Bronchial epithelial cell (primary cell): ENCODE results near the gene STK39. TPM values are rescaled to one million over a fixed set of nuclear protein-coding genes. Genes with fewer than 3 reads are reported as not detected.

ENCODE experiments used
- DNase-seq: peaks from one replicate; pipeline ENCODE4 v3.0.0-alpha.2; 2010; ENCODE audit warnings: low read depth
- FAIRE-seq: peaks from 2 replicates; lab custom pipeline; 2011; peaks lifted over from hg19 to GRCh38; lab: Jason Lieb, UNC
- H3K27me3 ChIP-seq: 2 replicates; pipeline ENCODE4 v1.5.1; 2011; ENCODE audit warnings: low read length; ENCODE audit not compliant: control insufficient read depth, insufficient read depth
- H3K36me3 ChIP-seq: 2 replicates; pipeline ENCODE4 v1.5.1; 2011; ENCODE audit warnings: low read length; ENCODE audit not compliant: control insufficient read depth, insufficient read depth
- H3K4me3 ChIP-seq: 2 replicates; pipeline ENCODE4 v1.5.1; 2011; ENCODE audit warnings: mild to moderate bottlenecking, low read depth, low read length, control low read depth
- CTCF ChIP-seq: IDR thresholded peaks from 2 replicates; pipeline ENCODE4 v1.5.1; 2011; ENCODE audit warnings: mild to moderate bottlenecking, moderate library complexity, low read length, control low read depth, inconsistent platforms; ENCODE audit not compliant: insufficient read depth, severe bottlenecking
- total RNA-seq: library from RNA; depleted of rRNA; stranded (reverse); fragments of >200 nt; gene quantifications from 2 replicates; pipeline ENCODE4 v1.2.1, GENCODE V29; 2014

STK39 gene
- total RNA-seq, 1 donor from 2014 or later = 20.3 TPM

- Histone ChIP-seq H3K36me3 (peaks cover 7% of the 10 kb centered on the region), H3K27me3 (no peaks in the 10 kb centered on the region), H3K4me3 (no peak overlapping the region)
- FAIRE-seq (no peak), DNase-seq (peak; percentile 73)
- peak; percentile 61 for TF ChIP-seq CTCF
Measured at GRCh38 chr2:168119515-168120141, 127.8 kb downstream of the STK39 start.

- H3K27me3 ChIP-seq = no peaks in the 10 kb centered on the region
- FAIRE-seq (no peak), DNase-seq (peak; percentile 59)
- no peak overlapping the region for H3K4me3 ChIP-seq
- H3K36me3 ChIP-seq = peaks cover 7% of the 10 kb centered on the region
- TF ChIP-seq CTCF = peak; percentile 61
Measured at GRCh38 chr2:168118733-168119514, 128.5 kb downstream of the STK39 start.

GRCh38 chr2:168116448-168116847 is 130.9 kb downstream of the STK39 start:
- TF ChIP-seq CTCF = no peak
- Histone ChIP-seq H3K36me3 (peaks cover 5% of the 10 kb centered on the region), H3K4me3 (no peak overlapping the region), H3K27me3 (no peaks in the 10 kb centered on the region)
- no peak for DNase-seq
- no peak for FAIRE-seq

GRCh38 chr2:168114619-168115018 is 132.8 kb downstream of the STK39 start:
- DNase-seq = no peak
- TF ChIP-seq CTCF = no peak
- FAIRE-seq = peak; percentile 95

GRCh38 chr2:168114040-168114439 is 133.4 kb downstream of the STK39 start:
- DNase-seq (no peak), FAIRE-seq (no peak)
- no peak overlapping the region for H3K4me3 ChIP-seq
- no peak for TF ChIP-seq CTCF
- no peaks in the 10 kb centered on the region for H3K27me3 ChIP-seq
- peaks cover 5% of the 10 kb centered on the region for H3K36me3 ChIP-seq

More at GRCh38 chr2:168114619-168115018, 132.8 kb downstream of the STK39 start:
- H3K36me3 ChIP-seq = peaks cover 5% of the 10 kb centered on the region
- no peaks in the 10 kb centered on the region for H3K27me3 ChIP-seq
- no peak overlapping the region for H3K4me3 ChIP-seq
